Activated CD4-positive, alpha-beta T cell treated with anti-CD3 and anti-CD28 coated beads for 1 hour (primary cell): ENCODE results near the gene ROPN1L.

Experiments used
- DNase-seq: peaks from one replicate; pipeline ENCODE4 v3.0.0-alpha.2; 2020

The ROPN1L gene

GRCh38 chr5:10459080-10460055 lies 17.7 kb downstream of the ROPN1L start:
- DNase-seq: no peak

GRCh38 chr5:10460252-10460906 lies 18.7 kb downstream of the ROPN1L start:
- DNase-seq: no peak

- DNase-seq: no peak
These were observed 19.4 kb downstream of the ROPN1L start for GRCh38 chr5:10461041-10461440.

GRCh38 chr5:10461904-10462555 lies 20.4 kb downstream of the ROPN1L start:
- no peak for DNase-seq

GRCh38 chr5:10463566-10463965 lies 21.9 kb downstream of the ROPN1L start:
- no peak for DNase-seq

GRCh38 chr5:10464173-10464572 lies 22.5 kb downstream of the ROPN1L start:
- DNase-seq: no peak

- no peak for DNase-seq
These were observed 24.0 kb downstream of the ROPN1L start for GRCh38 chr5:10465726-10466125.

GRCh38 chr5:10466446-10467073 lies 24.9 kb downstream of the ROPN1L start:
- no peak for DNase-seq

- no peak for DNase-seq
These were observed 25.9 kb downstream of the ROPN1L start for GRCh38 chr5:10467281-10468198.

- DNase-seq: no peak
These were observed 26.6 kb downstream of the ROPN1L start for GRCh38 chr5:10468256-10468655.

- DNase-seq: no peak
These were observed 27.8 kb downstream of the ROPN1L start for GRCh38 chr5:10469253-10470050.

GRCh38 chr5:10470669-10471068 lies 29.0 kb downstream of the ROPN1L start:
- DNase-seq: no peak

GRCh38 chr5:10471677-10472076 lies 30.0 kb downstream of the ROPN1L start:
- DNase-seq: no peak

- no peak for DNase-seq
These were observed 32.9 kb downstream of the ROPN1L start for GRCh38 chr5:10474521-10475075.

- no peak for DNase-seq
These were observed 34.4 kb downstream of the ROPN1L start for GRCh38 chr5:10475931-10476676.

GRCh38 chr5:10476878-10477277 lies 35.2 kb downstream of the ROPN1L start:
- no peak for DNase-seq

GRCh38 chr5:10477943-10478342 lies 36.3 kb downstream of the ROPN1L start:
- DNase-seq: no peak

- DNase-seq: no peak
These were observed 36.8 kb downstream of the ROPN1L start for GRCh38 chr5:10478436-10478835.

- no peak for DNase-seq
These were observed 37.6 kb downstream of the ROPN1L start for GRCh38 chr5:10479154-10479721.
